Measurements from ENCODE around the gene KCNAB2.
"Not testable (repeated sequence)": the region's sequence is repeated elsewhere in the genome, so short reads cannot be mapped to it uniquely, and the experiment has no call there.

KCNAB2 gene

DNA sequence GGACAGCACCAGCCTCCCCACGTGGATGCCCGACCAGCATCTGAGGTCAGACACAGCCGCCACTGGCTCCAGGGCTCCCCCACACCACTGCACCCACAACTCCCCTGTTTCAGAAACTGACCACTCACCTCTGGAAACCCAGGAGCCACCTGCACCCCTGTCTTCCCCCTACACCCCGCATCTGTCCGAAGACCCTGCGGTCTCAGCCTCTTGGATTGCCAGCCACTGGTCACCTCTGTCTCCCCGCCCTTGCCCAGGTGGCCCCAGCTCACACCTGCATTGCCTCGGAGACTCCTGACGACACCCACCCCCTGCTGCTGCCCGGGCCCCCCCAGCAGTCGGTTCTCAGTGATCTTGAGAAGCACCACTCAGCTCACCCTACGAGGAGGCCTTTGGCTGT is 32.2 kb upstream of the KCNAB2 start:
- no peaks in the 10 kb centered on the region for H4K20me1 ChIP-seq (ENCODE audit: control insufficient read depth, insufficient read depth, low read depth, low read length)
- no peaks in the 10 kb centered on the region for H3F3A ChIP-seq (ENCODE audit: control insufficient read depth, insufficient read depth)
- H3K27me3 ChIP-seq (ENCODE audit: control insufficient read depth, low read length) = no peaks in the 10 kb centered on the region
- no peak overlapping the region for H3K4me2 ChIP-seq (ENCODE audit: low read length)
- TF ChIP-seq EZH2phosphoT487 (IDR thresholded peaks at IDR 0.05; ENCODE audit: borderline replicate concordance, low read length) (no peak), CTCF (IDR thresholded peaks at IDR 0.05; ENCODE audit: low read depth, low read length, poor library complexity, severe bottlenecking) (no peak)
- H3K27ac ChIP-seq (ENCODE audit: low read depth, low read length) = no peak overlapping the region
- H3K36me3 ChIP-seq (ENCODE audit: control insufficient read depth, low read length) = no peaks in the 10 kb centered on the region
- H3K4me3 ChIP-seq (ENCODE audit: low read length) = no peak overlapping the region
- no peaks in the 10 kb centered on the region for H3K4me1 ChIP-seq (ENCODE audit: control insufficient read depth, low read length)
- no peaks in the 10 kb centered on the region for H3K9me2 ChIP-seq (replicated peaks; ENCODE audit: control insufficient read depth, low read length)
- H3K9me3 ChIP-seq (ENCODE audit: control insufficient read depth, insufficient read depth, low read length) = no peaks in the 10 kb centered on the region
- no peaks in the 10 kb centered on the region for H3K79me2 ChIP-seq (ENCODE audit: control insufficient read depth, low read length)

GRCh38 chr1:6014130-6014999 is 31.3 kb upstream of the KCNAB2 start:
- Histone ChIP-seq H3K9me3 (ENCODE audit: control insufficient read depth, insufficient read depth, low read length) (no peaks in the 10 kb centered on the region), H3K4me2 (ENCODE audit: low read length) (no peak overlapping the region), H3K27me3 (ENCODE audit: control insufficient read depth, low read length) (no peaks in the 10 kb centered on the region), H3K4me3 (ENCODE audit: low read length) (no peak overlapping the region), H3K9me2 (replicated peaks; ENCODE audit: control insufficient read depth, low read length) (no peaks in the 10 kb centered on the region), H3K36me3 (ENCODE audit: control insufficient read depth, low read length) (no peaks in the 10 kb centered on the region), H3K27ac (ENCODE audit: low read depth, low read length) (no peak overlapping the region), H3F3A (ENCODE audit: control insufficient read depth, insufficient read depth) (no peaks in the 10 kb centered on the region), H3K79me2 (ENCODE audit: control insufficient read depth, low read length) (no peaks in the 10 kb centered on the region), H3K4me1 (ENCODE audit: control insufficient read depth, low read length) (no peaks in the 10 kb centered on the region), H4K20me1 (ENCODE audit: control insufficient read depth, insufficient read depth, low read depth, low read length) (no peaks in the 10 kb centered on the region)
- TF ChIP-seq EZH2phosphoT487 (IDR thresholded peaks at IDR 0.05; ENCODE audit: borderline replicate concordance, low read length) = no peak

GRCh38 chr1:6016191-6016865 is 29.4 kb upstream of the KCNAB2 start:
- Histone ChIP-seq H3K4me3 (ENCODE audit: low read length) (no peak overlapping the region), H3K4me2 (ENCODE audit: low read length) (no peak overlapping the region), H3K36me3 (ENCODE audit: control insufficient read depth, low read length) (no peaks in the 10 kb centered on the region), H3K27me3 (ENCODE audit: control insufficient read depth, low read length) (no peaks in the 10 kb centered on the region), H3K79me2 (ENCODE audit: control insufficient read depth, low read length) (no peaks in the 10 kb centered on the region), H3K9me2 (replicated peaks; ENCODE audit: control insufficient read depth, low read length) (no peaks in the 10 kb centered on the region), H4K20me1 (ENCODE audit: control insufficient read depth, insufficient read depth, low read depth, low read length) (no peaks in the 10 kb centered on the region), H3K9me3 (ENCODE audit: control insufficient read depth, insufficient read depth, low read length) (no peaks in the 10 kb centered on the region), H3F3A (ENCODE audit: control insufficient read depth, insufficient read depth) (no peaks in the 10 kb centered on the region), H3K4me1 (ENCODE audit: control insufficient read depth, low read length) (no peaks in the 10 kb centered on the region), H3K27ac (ENCODE audit: low read depth, low read length) (no peak overlapping the region)
- TF ChIP-seq CTCF (IDR thresholded peaks at IDR 0.05; ENCODE audit: low read depth, low read length, poor library complexity, severe bottlenecking) (no peak), EZH2phosphoT487 (IDR thresholded peaks at IDR 0.05; ENCODE audit: borderline replicate concordance, low read length) (no peak)

GRCh38 chr1:6017654-6018053 is 28.0 kb upstream of the KCNAB2 start:
- not testable (repeated sequence) for H4K20me1 ChIP-seq (ENCODE audit: control insufficient read depth, insufficient read depth, low read depth, low read length); H3K79me2 ChIP-seq (ENCODE audit: control insufficient read depth, low read length); H3K27me3 ChIP-seq (ENCODE audit: control insufficient read depth, low read length); H3K36me3 ChIP-seq (ENCODE audit: control insufficient read depth, low read length); H3K9me3 ChIP-seq (ENCODE audit: control insufficient read depth, insufficient read depth, low read length); H3K27ac ChIP-seq (ENCODE audit: low read depth, low read length); H3K4me1 ChIP-seq (ENCODE audit: control insufficient read depth, low read length); H3F3A ChIP-seq (ENCODE audit: control insufficient read depth, insufficient read depth); H3K4me2 ChIP-seq (ENCODE audit: low read length); H3K9me2 ChIP-seq (replicated peaks; ENCODE audit: control insufficient read depth, low read length); H3K4me3 ChIP-seq (ENCODE audit: low read length)
